ENCODE data around the gene ABCB8.
A peak's percentile ranks its signal among the peaks of the same experiment; 100 is the strongest.

Gene ABCB8

DNA sequence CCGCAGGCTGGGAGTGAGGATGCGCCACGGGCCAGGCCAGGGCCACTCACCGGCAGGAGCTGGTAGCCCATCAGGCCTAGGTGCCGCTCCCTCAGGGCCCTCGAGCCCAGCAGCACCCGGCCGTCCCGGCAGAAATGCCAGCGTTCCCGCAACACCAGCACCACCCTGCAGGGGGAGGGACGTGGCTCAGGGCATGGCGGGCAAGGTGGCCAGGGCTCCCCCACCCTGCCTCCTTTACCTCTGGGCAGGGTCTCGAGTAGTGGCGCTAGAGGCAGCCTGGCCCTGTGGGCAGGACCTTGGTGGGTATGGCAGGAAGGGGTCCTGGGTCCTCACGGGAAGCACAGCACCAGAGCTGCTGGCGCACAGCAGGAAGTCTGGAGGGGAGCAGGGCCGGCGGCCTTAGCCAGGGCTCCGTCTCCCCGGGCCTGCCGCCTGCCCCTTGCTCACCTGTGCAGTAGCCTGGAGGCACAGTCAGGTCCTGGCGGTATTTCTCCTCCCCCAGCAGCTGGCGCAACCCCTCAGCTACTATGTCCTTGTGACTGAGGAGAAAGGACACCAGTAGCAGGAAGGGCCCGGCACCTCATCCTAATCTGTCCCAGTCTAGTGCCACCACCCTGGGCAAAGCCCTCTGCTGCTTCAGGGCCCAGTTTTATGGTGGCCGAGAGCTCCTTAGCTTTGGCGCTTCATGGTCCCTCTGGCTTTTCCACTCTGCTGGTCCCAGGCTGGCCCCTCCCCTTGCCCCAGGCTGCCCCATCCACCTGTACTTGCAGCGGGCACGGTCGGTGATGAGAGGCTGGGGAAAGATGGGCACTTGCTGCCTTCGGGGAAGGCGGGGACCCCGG lies 48.8 kb downstream of the ABCB8 start:
- no peak for DNase-seq

DNA sequence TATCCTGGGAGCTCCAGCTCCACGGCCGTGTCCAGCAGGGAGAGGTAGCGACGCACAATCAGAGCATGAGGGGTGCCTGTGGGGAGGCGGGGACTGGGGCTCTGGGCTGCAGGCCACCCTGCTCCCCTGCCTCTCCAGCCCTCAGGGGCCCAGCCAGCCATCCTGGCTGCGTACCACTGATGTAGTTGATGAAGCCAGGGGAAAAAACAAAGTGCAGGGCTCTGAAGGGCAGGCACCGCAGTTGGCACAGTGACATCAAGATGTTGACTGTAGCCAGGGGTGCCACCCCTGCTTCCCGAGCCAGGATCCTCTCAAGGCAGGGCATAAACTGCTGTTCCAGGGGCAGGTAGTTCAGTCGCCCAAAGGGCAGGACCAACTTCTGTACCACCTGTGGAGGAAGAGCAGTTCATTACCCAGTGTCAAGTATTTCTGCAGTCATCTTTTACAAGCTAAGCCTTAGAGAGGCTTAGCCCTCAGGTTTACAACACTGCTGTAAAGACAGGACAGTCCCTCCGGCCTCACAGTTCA lies 49.5 kb downstream of the ABCB8 start:
- no peak for DNase-seq

- DNase-seq: no peak
Measured at GRCh38 chr7:151078233-151079040, 50.2 kb downstream of the ABCB8 start.

- no peak for DNase-seq
Measured at GRCh38 chr7:151079199-151079910, 51.1 kb downstream of the ABCB8 start.

DNA sequence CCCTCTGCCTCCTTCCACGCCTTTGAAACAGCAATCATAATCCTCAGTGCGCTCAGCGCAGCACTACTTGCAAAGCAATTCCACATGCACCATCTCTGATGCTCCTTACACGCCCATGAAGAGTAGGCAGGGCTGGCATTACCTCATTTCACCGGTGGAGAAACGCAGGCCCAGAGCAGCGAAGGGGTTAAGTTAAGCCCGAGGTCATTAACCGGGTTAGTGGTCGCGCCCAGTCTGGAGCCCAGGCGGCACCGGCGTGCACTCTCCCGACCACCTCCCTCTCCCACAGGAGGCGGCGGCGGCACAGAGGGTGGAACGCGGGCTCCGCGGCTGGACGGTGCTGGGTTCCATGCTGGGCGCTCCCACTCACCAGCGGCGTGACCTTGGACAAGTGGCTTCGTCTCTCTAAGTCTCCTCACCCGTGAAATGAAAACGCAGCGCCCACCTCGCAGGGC lies 51.8 kb downstream of the ABCB8 start:
- DNase-seq: no peak

GRCh38 chr7:151080522-151081169 lies 52.4 kb downstream of the ABCB8 start, which contains the start of gene FASTK:
Gene FASTK, minus strand, starts transcription at chr7:151080809. Its CDS starts 43 bp downstream, at chr7:151080766.
- DNase-seq: peak; percentile 71 to 85

DNA sequence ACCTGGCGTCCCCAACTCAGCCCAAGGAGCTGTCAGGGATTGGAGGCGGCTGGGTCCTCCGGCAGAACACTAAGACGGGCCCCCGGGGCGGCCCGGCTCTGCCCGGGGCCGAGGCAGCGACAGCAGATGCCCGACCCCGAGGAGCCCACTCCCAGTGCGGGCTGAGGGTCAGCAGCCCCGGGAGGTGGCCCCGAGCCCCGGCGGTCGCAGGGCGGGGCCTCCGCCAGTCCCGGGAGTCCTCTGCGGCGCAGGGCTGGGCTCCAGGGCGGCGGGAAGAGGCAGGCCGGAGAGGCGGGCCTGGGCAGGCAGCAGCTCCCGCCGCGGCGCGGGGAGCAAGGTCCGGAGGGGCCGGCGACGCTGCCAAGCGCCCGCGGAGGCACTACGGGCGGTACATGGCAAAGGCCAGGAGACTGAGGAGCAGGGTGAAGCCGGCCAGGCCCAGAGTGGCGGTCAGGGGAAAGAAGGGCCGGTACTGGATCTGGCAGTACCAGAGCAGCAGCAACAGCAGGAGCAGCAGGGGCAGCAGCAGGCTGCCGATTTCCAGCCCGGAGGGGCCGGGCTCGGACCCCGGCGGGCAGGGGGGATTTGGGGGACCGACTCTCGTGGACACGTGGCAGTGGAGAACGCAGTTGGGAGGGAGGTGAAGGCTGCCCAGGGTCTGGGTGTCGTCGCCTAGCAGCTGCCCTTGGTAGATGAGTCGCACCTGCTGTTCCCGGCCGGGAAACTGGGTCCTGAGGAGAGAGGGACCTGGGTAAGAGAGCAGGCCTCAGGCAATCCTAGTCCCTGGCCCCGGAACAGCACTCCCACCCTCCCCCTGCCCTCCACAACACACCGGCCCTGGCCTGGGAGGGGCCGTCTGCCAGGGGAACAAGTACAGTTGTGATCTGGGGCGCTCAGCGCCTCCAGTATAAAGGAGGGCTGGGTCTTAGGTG lies 53.2 kb downstream of the ABCB8 start:
- DNase-seq: peak in 1 of 2 experiments; percentile 39

GRCh38 chr7:151082141-151083070 lies 54.2 kb downstream of the ABCB8 start:
- no peak for DNase-seq

GRCh38 chr7:151083071-151083823 lies 55.0 kb downstream of the ABCB8 start, which contains the start of gene TMUB1:
Gene TMUB1, minus strand, starts transcription at chr7:151083493. Its CDS starts 930 bp downstream, at chr7:151082563.
- peak; percentile 40 to 73 for DNase-seq

GRCh38 chr7:151083824-151084160 lies 55.5 kb downstream of the ABCB8 start:
- DNase-seq: no peak

- no peak for DNase-seq
Measured at GRCh38 chr7:151085329-151085690, 57.1 kb downstream of the ABCB8 start.

DNA sequence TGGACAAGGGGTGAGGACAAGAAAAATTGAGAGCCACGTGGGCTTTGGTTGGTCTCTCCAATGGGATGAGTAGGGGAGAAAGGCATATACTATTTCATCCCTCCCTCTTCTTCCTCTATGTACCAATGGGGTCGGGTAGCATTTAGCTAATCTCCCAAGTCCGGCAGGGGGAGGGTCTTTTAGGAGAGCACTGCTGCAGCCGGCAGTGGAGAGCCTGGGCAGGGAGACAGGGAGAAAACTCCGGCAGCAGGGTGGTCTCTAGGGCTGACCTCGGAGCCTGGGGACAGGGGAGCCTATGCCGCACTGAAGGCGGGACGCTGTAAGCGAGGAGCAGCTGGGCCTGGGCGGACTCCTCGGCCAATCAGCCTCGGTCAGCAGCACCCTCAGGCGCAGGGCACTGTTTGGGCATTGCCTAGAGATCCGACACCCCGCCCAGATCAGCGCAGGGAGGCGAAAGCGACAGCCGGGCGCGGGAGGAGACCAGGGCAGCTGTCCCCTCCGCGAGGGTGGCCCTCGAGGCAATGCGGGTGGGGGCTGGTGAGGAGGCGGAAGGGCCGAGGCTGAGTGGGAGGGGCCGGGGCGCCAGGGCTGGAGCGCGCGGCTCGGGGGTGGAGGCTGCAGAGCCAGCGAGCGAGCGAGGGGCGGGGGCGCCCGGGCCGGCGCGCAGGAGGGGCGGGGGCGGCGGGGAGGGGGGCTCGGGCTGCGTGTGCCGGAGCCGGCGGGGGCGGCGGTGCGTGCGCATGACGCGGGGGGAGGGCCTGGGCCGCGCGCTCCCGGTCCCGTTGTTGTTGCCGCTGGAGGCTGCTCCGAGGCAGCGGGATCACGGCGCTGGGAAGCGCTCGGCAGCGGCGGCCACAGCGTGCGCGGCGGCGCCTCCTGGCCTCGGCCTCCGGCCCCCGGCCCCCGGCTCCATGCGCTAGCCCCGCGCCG lies 57.7 kb downstream of the ABCB8 start, which contains the start of gene AGAP3:
Gene AGAP3 (plus strand): TSS at position 785 of the 930 bp plus-strand sequence. CDS start 267 bp downstream, outside the sequence.
- peak; percentile 82 to 91 for DNase-seq

GRCh38 chr7:151086802-151087244 lies 58.6 kb downstream of the ABCB8 start:
- no peak for DNase-seq

- peak; percentile 54 to 84 for DNase-seq
Measured at GRCh38 chr7:151087245-151088018, 59.2 kb downstream of the ABCB8 start.

DNA sequence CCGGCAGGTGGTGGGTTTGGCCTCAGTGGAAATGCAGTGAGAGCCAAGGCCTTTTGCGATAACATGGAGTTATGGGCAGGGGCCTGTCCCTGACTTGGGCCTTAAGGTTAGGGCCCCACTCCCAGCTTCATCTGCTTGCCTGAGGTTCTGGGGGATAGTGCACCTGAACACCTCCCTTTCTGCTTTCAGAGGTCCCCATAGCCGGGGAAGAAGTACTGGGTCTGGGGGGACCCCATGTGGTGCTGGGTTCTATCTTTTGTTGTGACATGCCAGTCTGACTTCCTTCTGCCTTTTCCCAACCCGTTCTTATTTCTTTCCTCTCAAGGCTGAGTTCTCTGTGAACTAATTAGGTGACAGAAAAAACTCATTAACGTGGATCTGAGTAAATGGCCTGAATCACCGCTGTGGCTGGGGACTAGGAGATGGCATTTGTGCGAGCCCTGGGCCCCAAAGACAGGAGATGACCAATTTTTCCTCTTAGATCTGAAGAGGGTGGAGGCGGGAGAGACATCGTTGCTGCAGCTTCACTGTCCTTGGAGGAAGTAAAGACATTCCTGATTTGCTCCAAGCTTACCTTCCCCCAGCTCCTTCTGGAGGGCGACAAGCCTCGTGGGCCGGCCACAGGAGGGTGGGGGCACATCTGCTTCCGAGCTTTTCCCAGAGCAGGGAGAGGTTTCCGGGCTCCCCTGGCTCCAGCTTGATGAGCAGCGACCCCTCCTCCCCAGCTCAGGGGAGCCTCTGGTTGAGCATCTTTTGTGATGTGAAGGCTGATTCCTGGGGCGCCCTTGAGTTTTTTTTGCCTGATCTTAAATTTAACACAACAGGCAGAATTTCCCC lies 60.0 kb downstream of the ABCB8 start:
- DNase-seq: no peak
